HepG2 (cell line): ENCODE results near the gene SNAP29. TPM values are rescaled to one million over a fixed set of nuclear protein-coding genes. Genes with fewer than 3 reads are reported as not detected.

Experiments
- AGO1 ChIP-seq: fragments of 200-400 bp; formaldehyde crosslinking; IDR thresholded peaks from 2 replicates; pipeline ENCODE4 v1.6.1; 2017; ENCODE audit warnings: mild to moderate bottlenecking, low read depth, low read length, moderate library complexity; ENCODE audit not compliant: poor library complexity, severe bottlenecking
- GFI1 ChIP-seq: sonication (generic); formaldehyde crosslinking; IDR thresholded peaks from 2 replicates; pipeline ENCODE4 v1.5.0; 2020; ENCODE audit warnings: missing genetic modification reagents, mild to moderate bottlenecking, borderline replicate concordance
- HNRNPK ChIP-seq: fragments of 200-400 bp; formaldehyde crosslinking; IDR thresholded peaks from 2 replicates; pipeline ENCODE4 v1.6.1; 2018; ENCODE audit warnings: low read length, low read depth, moderate library complexity, mild to moderate bottlenecking; ENCODE audit not compliant: poor library complexity, severe bottlenecking
- NR2C2 ChIP-seq: sonication (generic); formaldehyde crosslinking; IDR thresholded peaks from 2 replicates; pipeline ENCODE4 v1.4.0; 2020; ENCODE audit warnings: missing genetic modification reagents, mild to moderate bottlenecking, moderate library complexity, borderline replicate concordance
- RFXAP ChIP-seq: sonication (generic); formaldehyde crosslinking; IDR thresholded peaks from 2 replicates; pipeline ENCODE4 v1.4.0; 2020; ENCODE audit warnings: missing genetic modification reagents, borderline replicate concordance
- SP5 ChIP-seq: IDR thresholded peaks from 2 replicates; pipeline ENCODE4 v1.6.1; 2016; ENCODE audit warnings: low read depth, borderline replicate concordance
- SUZ12 ChIP-seq: fragments of 150-350 bp; IDR thresholded peaks from 2 replicates; pipeline ENCODE4 v1.6.1; 2014; ENCODE audit warnings: low read depth, low read length
- TBX3 ChIP-seq: fragments of 450-650 bp; IDR thresholded peaks from 2 replicates; pipeline ENCODE4 v1.6.1; 2017; ENCODE audit warnings: antibody characterized with exemption, mild to moderate bottlenecking, inconsistent platforms, borderline replicate concordance
- TRIM24 ChIP-seq: sonication (generic); formaldehyde crosslinking; IDR thresholded peaks from 2 replicates; pipeline ENCODE4 v1.8.0; 2022; ENCODE audit warnings: mild to moderate bottlenecking, missing genetic modification reagents
- ZBTB42 ChIP-seq: sonication (generic); formaldehyde crosslinking; IDR thresholded peaks from 2 replicates; pipeline ENCODE4 v1.5.0; 2020; ENCODE audit warnings: mild to moderate bottlenecking, missing genetic modification reagents
- ZNF274 ChIP-seq: sonication (generic); formaldehyde crosslinking; IDR thresholded peaks from 2 replicates; pipeline ENCODE4 v1.5.1; 2020; ENCODE audit warnings: mild to moderate bottlenecking, missing genetic modification reagents
- ZNF605 ChIP-seq: sonication (generic); formaldehyde crosslinking; IDR thresholded peaks from 2 replicates; pipeline ENCODE4 v1.8.0; 2022; ENCODE audit warnings: mild to moderate bottlenecking, missing genetic modification reagents
- ZNF614 ChIP-seq: IDR thresholded peaks from 2 replicates; pipeline ENCODE4 v1.6.1; 2018; ENCODE audit warnings: missing biosample characterization, missing genetic modification reagents, inconsistent platforms, borderline replicate concordance
- ZNF703 ChIP-seq: sonication (generic); formaldehyde crosslinking; IDR thresholded peaks from 2 replicates; pipeline ENCODE4 v1.5.1; 2020; ENCODE audit warnings: missing genetic modification reagents, mild to moderate bottlenecking, moderate library complexity, borderline replicate concordance
- ZNF766 ChIP-seq: sonication (generic); formaldehyde crosslinking; IDR thresholded peaks from 2 replicates; pipeline ENCODE4 v1.5.0; 2020; ENCODE audit warnings: missing genetic modification reagents, borderline replicate concordance
- polyA plus RNA-seq, 8 experiments: library from polyadenylated mRNA; depleted of rRNA in 3 of 8; stranded (reverse) in 7 of 8; unstranded in 1 of 8; fragments of >200 nt; fragmentation: Illumina TruSeq in 4 of 8; extraction: Trizol in 4 of 8; gene quantifications; 2 replicates each; pipeline versions ENCODE4 v1.2.1 to v1.2.3, GENCODE V29; 2011 to 2016; ENCODE audit warnings: low read depth in 4 of 8, missing spikeins in 1 of 8, mixed read lengths in 1 of 8; ENCODE audit not compliant: insufficient read depth in 1 of 8
- total RNA-seq, 5 experiments: library from RNA; depleted of rRNA; stranded (reverse); fragments of >200 nt; fragmentation: Illumina TruSeq; extraction: Trizol; gene quantifications; 2 replicates each; pipeline ENCODE4 v1.2.3, GENCODE V29; 2016; ENCODE audit warnings: low read depth in 1 of 5
- TF ChIP-seq, protein P1 (sequence below): sonication (generic); formaldehyde crosslinking; IDR thresholded peaks from 2 replicates; pipeline ENCODE4 v1.4.0; 2020; ENCODE audit warnings: mild to moderate bottlenecking, missing genetic modification reagents, borderline replicate concordance
- TF ChIP-seq, protein P2 (sequence below): IDR thresholded peaks from 2 replicates; pipeline ENCODE4 v1.6.1; 2016; ENCODE audit warnings: mild to moderate bottlenecking
- TF ChIP-seq, protein P3 (sequence below): sonication (generic); formaldehyde crosslinking; IDR thresholded peaks from 2 replicates; pipeline ENCODE4 v1.4.0; 2020; ENCODE audit warnings: missing genetic modification reagents
- TF ChIP-seq, protein P4 (sequence below): sonication (generic); formaldehyde crosslinking; IDR thresholded peaks from 2 replicates; pipeline ENCODE4 v1.8.1; 2023; ENCODE audit warnings: missing genetic modification reagents, mild to moderate bottlenecking, borderline replicate concordance
- TF ChIP-seq, protein P5 (sequence below): sonication (generic); formaldehyde crosslinking; IDR thresholded peaks from 2 replicates; pipeline ENCODE4 v1.4.0; 2020; ENCODE audit warnings: mild to moderate bottlenecking, missing genetic modification reagents

SNAP29 gene
- total and polyA plus RNA-seq, 2 of the 13 experiments (the other 11 are each of a cell fraction or from before 2014, with no cell fraction given), result 12.3 to 30.7 TPM

DNA sequence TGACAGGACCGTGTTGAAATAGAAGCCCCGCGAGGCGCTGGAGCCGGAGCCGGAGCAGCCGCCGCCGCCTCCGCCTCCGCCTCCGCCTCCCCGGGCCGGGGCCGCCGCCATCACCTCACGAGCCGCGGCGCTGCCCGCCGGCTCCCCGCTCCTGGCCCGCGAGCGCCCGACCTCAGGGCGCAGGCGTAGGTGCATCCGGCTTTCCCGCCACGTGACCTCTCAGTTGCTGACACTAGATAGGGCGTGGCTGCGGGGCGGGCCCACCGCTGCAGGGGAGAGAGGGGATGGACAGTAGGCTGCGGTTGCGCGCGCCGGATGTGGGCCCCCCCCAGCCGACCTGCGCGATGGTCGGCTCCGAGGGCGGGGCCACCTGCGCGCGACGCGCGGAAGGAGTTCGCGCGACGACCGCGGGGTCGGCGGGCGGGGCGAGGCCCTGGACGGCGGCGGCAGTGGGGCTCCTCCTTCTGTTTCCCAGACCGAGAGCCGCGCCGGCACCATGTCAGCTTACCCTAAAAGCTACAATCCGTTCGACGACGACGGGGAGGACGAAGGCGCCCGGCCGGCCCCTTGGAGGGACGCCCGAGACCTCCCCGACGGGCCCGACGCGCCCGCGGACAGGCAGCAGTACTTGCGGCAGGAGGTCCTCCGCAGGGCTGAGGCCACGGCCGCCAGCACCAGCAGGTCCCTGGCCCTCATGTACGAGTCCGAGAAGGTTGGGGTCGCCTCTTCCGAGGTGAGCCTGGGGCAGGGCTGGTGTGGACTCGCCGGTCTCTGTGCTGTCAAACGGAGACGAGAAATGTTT, at the start of gene SNAP29, which contains the start of gene PI4KA (continued):
- TF ChIP-seq SUZ12, result no peak
- TF ChIP-seq AGO1, result no peak
- no peak for TF ChIP-seq TBX3
- no peak for TF ChIP-seq ZNF614 (CRISPR knock-in tag)
- TF ChIP-seq, protein P1, sequence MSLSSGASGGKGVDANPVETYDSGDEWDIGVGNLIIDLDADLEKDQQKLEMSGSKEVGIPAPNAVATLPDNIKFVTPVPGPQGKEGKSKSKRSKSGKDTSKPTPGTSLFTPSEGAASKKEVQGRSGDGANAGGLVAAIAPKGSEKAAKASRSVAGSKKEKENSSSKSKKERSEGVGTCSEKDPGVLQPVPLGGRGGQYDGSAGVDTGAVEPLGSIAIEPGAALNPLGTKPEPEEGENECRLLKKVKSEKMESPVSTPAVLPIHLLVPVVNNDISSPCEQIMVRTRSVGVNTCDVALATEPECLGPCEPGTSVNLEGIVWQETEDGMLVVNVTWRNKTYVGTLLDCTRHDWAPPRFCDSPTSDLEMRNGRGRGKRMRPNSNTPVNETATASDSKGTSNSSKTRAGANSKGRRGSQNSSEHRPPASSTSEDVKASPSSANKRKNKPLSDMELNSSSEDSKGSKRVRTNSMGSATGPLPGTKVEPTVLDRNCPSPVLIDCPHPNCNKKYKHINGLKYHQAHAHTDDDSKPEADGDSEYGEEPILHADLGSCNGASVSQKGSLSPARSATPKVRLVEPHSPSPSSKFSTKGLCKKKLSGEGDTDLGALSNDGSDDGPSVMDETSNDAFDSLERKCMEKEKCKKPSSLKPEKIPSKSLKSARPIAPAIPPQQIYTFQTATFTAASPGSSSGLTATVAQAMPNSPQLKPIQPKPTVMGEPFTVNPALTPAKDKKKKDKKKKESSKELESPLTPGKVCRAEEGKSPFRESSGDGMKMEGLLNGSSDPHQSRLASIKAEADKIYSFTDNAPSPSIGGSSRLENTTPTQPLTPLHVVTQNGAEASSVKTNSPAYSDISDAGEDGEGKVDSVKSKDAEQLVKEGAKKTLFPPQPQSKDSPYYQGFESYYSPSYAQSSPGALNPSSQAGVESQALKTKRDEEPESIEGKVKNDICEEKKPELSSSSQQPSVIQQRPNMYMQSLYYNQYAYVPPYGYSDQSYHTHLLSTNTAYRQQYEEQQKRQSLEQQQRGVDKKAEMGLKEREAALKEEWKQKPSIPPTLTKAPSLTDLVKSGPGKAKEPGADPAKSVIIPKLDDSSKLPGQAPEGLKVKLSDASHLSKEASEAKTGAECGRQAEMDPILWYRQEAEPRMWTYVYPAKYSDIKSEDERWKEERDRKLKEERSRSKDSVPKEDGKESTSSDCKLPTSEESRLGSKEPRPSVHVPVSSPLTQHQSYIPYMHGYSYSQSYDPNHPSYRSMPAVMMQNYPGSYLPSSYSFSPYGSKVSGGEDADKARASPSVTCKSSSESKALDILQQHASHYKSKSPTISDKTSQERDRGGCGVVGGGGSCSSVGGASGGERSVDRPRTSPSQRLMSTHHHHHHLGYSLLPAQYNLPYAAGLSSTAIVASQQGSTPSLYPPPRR (CRISPR knock-in tag), result peak; percentile 22; the same call in 1 of the 2 replicates
- no peak for TF ChIP-seq RFXAP
- TF ChIP-seq ZNF703 (CRISPR knock-in tag), result no peak
- TF ChIP-seq, protein P2, sequence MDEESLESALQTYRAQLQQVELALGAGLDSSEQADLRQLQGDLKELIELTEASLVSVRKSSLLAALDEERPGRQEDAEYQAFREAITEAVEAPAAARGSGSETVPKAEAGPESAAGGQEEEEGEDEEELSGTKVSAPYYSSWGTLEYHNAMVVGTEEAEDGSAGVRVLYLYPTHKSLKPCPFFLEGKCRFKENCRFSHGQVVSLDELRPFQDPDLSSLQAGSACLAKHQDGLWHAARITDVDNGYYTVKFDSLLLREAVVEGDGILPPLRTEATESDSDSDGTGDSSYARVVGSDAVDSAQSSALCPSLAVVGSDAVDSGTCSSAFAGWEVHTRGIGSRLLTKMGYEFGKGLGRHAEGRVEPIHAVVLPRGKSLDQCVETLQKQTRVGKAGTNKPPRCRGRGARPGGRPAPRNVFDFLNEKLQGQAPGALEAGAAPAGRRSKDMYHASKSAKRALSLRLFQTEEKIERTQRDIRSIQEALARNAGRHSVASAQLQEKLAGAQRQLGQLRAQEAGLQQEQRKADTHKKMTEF (CRISPR knock-in tag), result peak; percentile 53; the same call in 1 of the 2 replicates
- TF ChIP-seq SP5, result peak; percentile 72
- TF ChIP-seq ZNF274 (CRISPR knock-in tag), result peak; percentile 26; the same call in 1 of the 2 replicates
- TF ChIP-seq GFI1 (CRISPR knock-in tag), result no peak
- TF ChIP-seq, protein P3, sequence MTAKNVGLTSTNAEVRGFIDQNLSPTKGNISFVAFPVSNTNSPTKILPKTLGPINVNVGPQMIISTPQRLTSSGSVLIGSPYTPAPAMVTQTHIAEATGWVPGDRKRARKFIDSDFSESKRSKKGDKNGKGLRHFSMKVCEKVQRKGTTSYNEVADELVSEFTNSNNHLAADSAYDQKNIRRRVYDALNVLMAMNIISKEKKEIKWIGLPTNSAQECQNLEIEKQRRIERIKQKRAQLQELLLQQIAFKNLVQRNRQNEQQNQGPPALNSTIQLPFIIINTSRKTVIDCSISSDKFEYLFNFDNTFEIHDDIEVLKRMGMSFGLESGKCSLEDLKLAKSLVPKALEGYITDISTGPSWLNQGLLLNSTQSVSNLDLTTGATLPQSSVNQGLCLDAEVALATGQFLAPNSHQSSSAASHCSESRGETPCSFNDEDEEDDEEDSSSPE (CRISPR knock-in tag), result peak; percentile 85; the same call in 1 of the 2 replicates
- TF ChIP-seq ZNF605 (CRISPR knock-in tag), result no peak
- peak; percentile 9 for TF ChIP-seq HNRNPK
- TF ChIP-seq, protein P4, sequence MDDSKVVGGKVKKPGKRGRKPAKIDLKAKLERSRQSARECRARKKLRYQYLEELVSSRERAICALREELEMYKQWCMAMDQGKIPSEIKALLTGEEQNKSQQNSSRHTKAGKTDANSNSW (CRISPR knock-in tag), result no peak
- TF ChIP-seq ZBTB42 (CRISPR knock-in tag), result no peak
- TF ChIP-seq, protein P5, sequence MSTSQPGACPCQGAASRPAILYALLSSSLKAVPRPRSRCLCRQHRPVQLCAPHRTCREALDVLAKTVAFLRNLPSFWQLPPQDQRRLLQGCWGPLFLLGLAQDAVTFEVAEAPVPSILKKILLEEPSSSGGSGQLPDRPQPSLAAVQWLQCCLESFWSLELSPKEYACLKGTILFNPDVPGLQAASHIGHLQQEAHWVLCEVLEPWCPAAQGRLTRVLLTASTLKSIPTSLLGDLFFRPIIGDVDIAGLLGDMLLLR, result no peak; the same call in 1 of the 2 replicates
- peak; percentile 94 for TF ChIP-seq NR2C2 (CRISPR knock-in tag)
- TF ChIP-seq ZNF766 (CRISPR knock-in tag), result no peak; the same call in 1 of the 2 replicates
- TF ChIP-seq TRIM24, result no peak
